ENCODE results near the gene ZNRF2. TPM values are rescaled to one million over a fixed set of nuclear protein-coding genes. Genes with fewer than 3 reads are reported as not detected.
A peak's percentile ranks its signal among the peaks of the same experiment; 100 is the strongest.
"Not testable (repeated sequence)": the region's sequence is repeated elsewhere in the genome, so short reads cannot be mapped to it uniquely, and the experiment has no call there.

ZNRF2 gene
- total RNA-seq, 2 experiments from 2014 or later, result 20.4 to 23.6 TPM

DNA sequence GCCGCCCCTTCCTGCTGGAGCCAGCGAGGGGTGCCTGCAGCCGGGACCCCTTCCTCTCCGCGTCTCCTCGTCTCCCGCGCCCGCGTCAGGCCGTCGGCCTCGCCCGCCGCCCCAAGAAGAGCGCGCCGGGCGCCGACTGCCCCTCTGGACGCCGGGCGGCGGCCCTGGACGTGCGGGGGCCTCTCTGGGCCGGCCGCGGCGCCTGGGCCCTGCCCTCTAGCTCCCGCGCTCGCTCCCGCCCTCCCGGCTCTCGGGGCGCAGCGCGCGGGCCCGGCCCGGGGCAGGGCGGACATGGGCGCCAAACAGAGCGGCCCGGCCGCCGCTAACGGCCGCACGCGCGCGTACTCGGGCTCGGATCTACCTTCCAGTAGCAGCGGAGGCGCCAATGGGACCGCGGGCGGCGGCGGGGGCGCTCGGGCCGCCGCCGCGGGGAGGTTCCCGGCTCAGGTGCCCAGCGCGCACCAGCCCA lies 704 bp downstream of the ZNRF2 start:
- ChIA-PET CTCF (interaction anchor here (0.7 to 2.2 kb wide), 5 partner anchors 35 to 68 kb away, joined by 3 to 9 read pairs (median 8); no protein-coding TSS in a partner anchor), POLR2A (interaction anchor here (0.6 to 4.9 kb wide), 19 partner anchors 8 to 442 kb away, joined by 3 to 62 read pairs (median 3); partner anchors contain the start of genes MTURN and NOD1)
- Mint-ChIP-seq H3K27me3 (no peaks in the 10 kb centered on the region), H3K9me3 (no peaks in the 10 kb centered on the region), H3K36me3 (ENCODE audit: low read depth) (peaks cover 10% of the 10 kb centered on the region), H3K27ac (peak overlapping the region; percentile 94), H3K4me1 (ENCODE audit: low read depth) (peaks cover 46% of the 10 kb centered on the region), H3K4me3 (peak overlapping the region; percentile 94)
- DNase-seq (peak; percentile 5 to 73 (median 28)), ATAC-seq (ENCODE audit: poor library complexity) (no peak)
- intact Hi-C loops (cut with DNase I, micrococcal nuclease), result loop anchor here (2.0 to 10.0 kb wide), 5 partner anchors 37 to 220 kb away; partner anchors contain the start of genes GGCT (in 1 of the 2), MTURN (in 1 of the 2) and NOD1 (in 1 of the 2)
- peak overlapping the region in 1 of 2 donors; percentile 78 for H3K27ac ChIP-seq (ENCODE audit: low read depth in 1 of 2, low read length in 2 of 2)
- H3K4me3 ChIP-seq (ENCODE audit: low read length), result peak overlapping the region; percentile 85
- H3K9me3 ChIP-seq (ENCODE audit: control insufficient read depth in 1 of 2, insufficient read depth in 1 of 2, low read length in 2 of 2), result no peaks in the 10 kb centered on the region
- H3K4me1 ChIP-seq (ENCODE audit: insufficient read depth, low read length), result peaks cover 11% of the 10 kb centered on the region
- H3K36me3 ChIP-seq (ENCODE audit: insufficient read depth, low read length), result no peaks in the 10 kb centered on the region
- no peaks in the 10 kb centered on the region for H3K27me3 ChIP-seq (ENCODE audit: control insufficient read depth in 1 of 2, insufficient read depth in 2 of 2, low read length in 2 of 2)
- no peak for TF ChIP-seq CTCF (IDR thresholded peaks at IDR 0.05)

GRCh38 chr7:30285536-30286284 lies 1.3 kb downstream of the ZNRF2 start:
- ChIA-PET POLR2A (interaction anchor here (0.6 to 4.9 kb wide), 13 partner anchors 9 to 441 kb away, joined by 3 to 62 read pairs (median 5); no protein-coding TSS in a partner anchor), CTCF (interaction anchor here (2.0 to 2.1 kb wide), 3 partner anchors 37 to 64 kb away, joined by 6 to 8 read pairs (median 8); no protein-coding TSS in a partner anchor)
- DNase-seq (peak; percentile 28 to 86 (median 41)), ATAC-seq (ENCODE audit: poor library complexity) (no peak)
- H3K9me3 ChIP-seq (ENCODE audit: control insufficient read depth in 1 of 2, insufficient read depth in 1 of 2, low read length in 2 of 2), result no peaks in the 10 kb centered on the region
- H3K9me3 Mint-ChIP-seq, result no peaks in the 10 kb centered on the region
- H3K27me3 Mint-ChIP-seq, result no peaks in the 10 kb centered on the region
- peak overlapping the region; percentile 96 for H3K4me3 Mint-ChIP-seq
- H3K4me1 Mint-ChIP-seq (ENCODE audit: low read depth), result peaks cover 52% of the 10 kb centered on the region
- no peak for TF ChIP-seq CTCF (IDR thresholded peaks at IDR 0.05)
- H3K27me3 ChIP-seq (ENCODE audit: control insufficient read depth in 1 of 2, insufficient read depth in 2 of 2, low read length in 2 of 2), result no peaks in the 10 kb centered on the region
- intact Hi-C loops (cut with DNase I, micrococcal nuclease), result loop anchor here (2.0 to 10.0 kb wide), 5 partner anchors 37 to 219 kb away; partner anchors contain the start of genes GGCT (in 1 of the 2), MTURN (in 1 of the 2) and NOD1 (in 1 of the 2)
- H3K36me3 Mint-ChIP-seq (ENCODE audit: low read depth), result peaks cover 10% of the 10 kb centered on the region
- peak overlapping the region; percentile 59 to 70 for H3K27ac ChIP-seq (ENCODE audit: low read depth in 1 of 2, low read length in 2 of 2)
- no peaks in the 10 kb centered on the region for H3K36me3 ChIP-seq (ENCODE audit: insufficient read depth, low read length)
- peak overlapping the region; percentile 92 for H3K27ac Mint-ChIP-seq
- H3K4me3 ChIP-seq (ENCODE audit: low read length), result peak overlapping the region; percentile 85
- H3K4me1 ChIP-seq (ENCODE audit: insufficient read depth, low read length), result peaks cover 13% of the 10 kb centered on the region

DNA sequence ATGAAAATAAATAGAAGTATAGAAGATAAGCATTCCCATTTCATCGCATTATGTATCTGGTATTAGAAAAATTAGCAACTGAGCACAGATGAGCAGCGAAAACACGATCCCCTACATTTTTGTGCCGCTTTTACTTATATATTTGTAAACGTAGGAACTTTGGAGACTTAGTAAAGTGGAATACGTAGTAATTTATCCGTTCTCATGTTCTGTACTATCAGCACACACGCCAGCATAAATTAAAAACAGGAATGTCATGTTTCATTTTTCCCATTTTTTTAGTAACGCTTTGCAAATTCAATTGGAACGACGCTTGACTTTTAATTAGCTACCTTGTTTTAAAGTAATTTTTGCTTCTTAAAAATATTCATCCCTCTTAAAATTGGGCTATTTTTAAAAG lies 2.4 kb downstream of the ZNRF2 start:
- Mint-ChIP-seq H3K4me3 (peak overlapping the region; percentile 96), H3K27ac (peak overlapping the region; percentile 16), H3K4me1 (ENCODE audit: low read depth) (peaks cover 62% of the 10 kb centered on the region), H3K27me3 (no peaks in the 10 kb centered on the region), H3K9me3 (peaks cover 2% of the 10 kb centered on the region), H3K36me3 (ENCODE audit: low read depth) (peaks cover 10% of the 10 kb centered on the region)
- Histone ChIP-seq H3K36me3 (ENCODE audit: insufficient read depth, low read length) (no peaks in the 10 kb centered on the region), H3K9me3 (ENCODE audit: control insufficient read depth in 1 of 2, insufficient read depth in 1 of 2, low read length in 2 of 2) (no peaks in the 10 kb centered on the region), H3K4me1 (ENCODE audit: insufficient read depth, low read length) (peaks cover 13% of the 10 kb centered on the region), H3K4me3 (ENCODE audit: low read length) (peak overlapping the region; percentile 85), H3K27ac (ENCODE audit: low read depth in 1 of 2, low read length in 2 of 2) (no peak overlapping the region), H3K27me3 (ENCODE audit: control insufficient read depth in 1 of 2, insufficient read depth in 2 of 2, low read length in 2 of 2) (no peaks in the 10 kb centered on the region)
- TF ChIP-seq CTCF (IDR thresholded peaks at IDR 0.05), result no peak
- DNase-seq (no peak), ATAC-seq (ENCODE audit: poor library complexity) (no peak)
- POLR2A ChIA-PET, result interaction anchor here (0.6 to 4.9 kb wide), 4 partner anchors 8 to 102 kb away, joined by 3 to 62 read pairs (median 18); no protein-coding TSS in a partner anchor
- CTCF ChIA-PET, result no interaction called here
- intact Hi-C loops (cut with DNase I, micrococcal nuclease), result loop anchor here (5.0 to 10.0 kb wide), 3 partner anchors 36 to 188 kb away; partner anchors contain the start of genes MTURN (in 1 of the 2) and NOD1 (in 1 of the 2)

GRCh38 chr7:30287625-30288024 lies 3.2 kb downstream of the ZNRF2 start:
- H3K27me3 ChIP-seq (ENCODE audit: control insufficient read depth in 1 of 2, insufficient read depth in 2 of 2, low read length in 2 of 2); H3K9me3 Mint-ChIP-seq: not testable (repeated sequence)
- intact Hi-C loops (cut with DNase I, micrococcal nuclease), result loop anchor here (5.0 to 10.0 kb wide), 3 partner anchors 35 to 187 kb away; partner anchors contain the start of genes MTURN (in 1 of the 2) and NOD1 (in 1 of the 2)

More at GRCh38 chr7:30287625-30288024, 3.2 kb downstream of the ZNRF2 start:
- H3K27ac ChIP-seq (ENCODE audit: low read depth in 1 of 2, low read length in 2 of 2); H3K27ac Mint-ChIP-seq; ATAC-seq (ENCODE audit: poor library complexity); H3K27me3 Mint-ChIP-seq; H3K9me3 ChIP-seq (ENCODE audit: control insufficient read depth in 1 of 2, insufficient read depth in 1 of 2, low read length in 2 of 2); POLR2A ChIA-PET; CTCF ChIA-PET; H3K36me3 ChIP-seq (ENCODE audit: insufficient read depth, low read length); DNase-seq: not testable (repeated sequence)
- peaks cover 10% of the 10 kb centered on the region for H3K36me3 Mint-ChIP-seq (ENCODE audit: low read depth)
- Histone ChIP-seq H3K4me3 (ENCODE audit: low read length) (peak overlapping the region; percentile 5), H3K4me1 (ENCODE audit: insufficient read depth, low read length) (peaks cover 13% of the 10 kb centered on the region)
- peaks cover 67% of the 10 kb centered on the region for H3K4me1 Mint-ChIP-seq (ENCODE audit: low read depth)
- H3K4me3 Mint-ChIP-seq, result peak overlapping the region; percentile 62

All from CD4-positive, alpha-beta T cell (primary cell).